GM21447 (cell line): Measurements from ENCODE around the gene ZFPM1.
A peak's percentile ranks its signal among the peaks of the same experiment; 100 is the strongest.

Experiments used
- ATAC-seq: cut with Tn5 transposase; IDR thresholded peaks from one replicate; pipeline ENCODE4 v1.9.1; 2021; ENCODE audit not compliant: unreplicated experiment

Gene ZFPM1

DNA sequence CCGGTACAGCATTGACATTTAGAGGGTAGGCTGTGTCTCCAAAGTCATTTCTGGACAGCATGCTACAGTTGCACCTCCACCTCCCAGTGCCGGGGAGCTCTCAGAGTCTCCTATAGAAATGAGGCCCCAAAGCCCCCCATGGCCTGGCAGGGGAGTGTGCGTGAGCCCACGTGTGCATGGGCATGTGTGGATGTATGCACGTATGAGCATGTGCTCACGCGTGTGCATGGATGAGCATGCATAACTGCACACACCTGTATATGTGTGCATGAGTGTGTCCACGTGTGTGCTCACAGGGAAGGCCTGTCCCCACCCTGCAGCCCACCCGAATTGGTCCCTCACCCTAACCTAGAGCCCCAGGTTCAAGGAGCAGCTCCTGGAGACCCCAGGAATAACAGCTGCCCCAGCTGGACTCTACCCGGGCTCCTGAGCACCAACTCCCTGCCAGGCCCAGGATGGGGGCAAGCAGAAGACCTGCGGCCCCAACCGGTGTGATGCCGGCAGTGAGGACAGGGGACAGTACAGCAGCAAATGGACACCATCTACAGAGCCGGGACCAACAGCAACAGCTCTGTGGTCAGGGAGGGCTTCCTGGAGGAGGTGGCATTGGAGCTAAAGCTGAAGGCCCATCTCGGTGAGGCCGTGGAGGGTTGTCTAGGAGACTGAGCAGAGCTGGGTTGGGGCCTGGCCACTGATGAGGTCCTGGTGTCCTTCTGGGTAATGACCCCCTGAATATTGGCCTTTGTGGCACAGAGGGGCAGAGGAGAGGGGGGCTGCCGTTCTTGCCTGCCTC, 35.2 kb upstream of the ZFPM1 start:
- ATAC-seq: no peak

DNA sequence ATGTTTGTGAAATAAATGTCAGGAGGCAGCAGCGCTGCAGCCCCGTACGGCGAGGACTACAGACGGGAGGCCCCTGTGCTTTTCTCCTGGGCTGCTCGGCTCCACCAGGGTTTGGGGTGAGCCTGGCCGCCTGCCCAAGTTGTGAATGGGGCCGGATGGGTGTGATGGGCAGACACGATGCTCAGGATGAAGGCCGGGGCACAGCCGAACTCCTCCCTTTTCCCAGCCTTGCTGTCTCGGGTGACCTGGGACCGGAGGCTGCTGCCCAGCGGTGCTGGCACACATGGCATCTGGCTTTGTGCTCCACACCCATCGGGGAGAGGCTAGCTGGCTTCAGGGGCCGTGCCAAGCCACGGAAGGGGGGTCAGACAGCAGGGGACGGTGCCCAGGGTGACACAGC, 34.2 kb upstream of the ZFPM1 start:
- ATAC-seq: no peak

DNA sequence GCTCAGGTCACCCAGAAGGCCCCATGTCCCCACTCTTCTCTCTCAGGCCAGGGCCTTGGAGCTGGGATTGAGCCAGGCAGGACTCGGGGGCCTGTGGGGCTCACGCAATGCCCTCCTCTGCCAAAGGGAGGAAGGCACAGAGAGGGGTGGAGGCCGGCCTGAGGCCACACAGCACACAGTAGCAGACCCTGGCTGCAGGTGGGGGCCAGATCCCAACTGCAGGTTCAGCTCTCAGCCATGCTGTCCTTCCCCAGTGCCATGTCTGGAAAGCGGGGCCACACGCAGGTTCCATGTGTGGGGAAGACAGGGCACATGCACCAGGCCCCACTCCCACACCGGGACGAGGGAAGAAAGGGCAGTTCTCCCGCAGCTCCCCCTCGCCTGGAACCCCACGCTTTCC, 33.3 kb upstream of the ZFPM1 start:
- ATAC-seq: no peak

DNA sequence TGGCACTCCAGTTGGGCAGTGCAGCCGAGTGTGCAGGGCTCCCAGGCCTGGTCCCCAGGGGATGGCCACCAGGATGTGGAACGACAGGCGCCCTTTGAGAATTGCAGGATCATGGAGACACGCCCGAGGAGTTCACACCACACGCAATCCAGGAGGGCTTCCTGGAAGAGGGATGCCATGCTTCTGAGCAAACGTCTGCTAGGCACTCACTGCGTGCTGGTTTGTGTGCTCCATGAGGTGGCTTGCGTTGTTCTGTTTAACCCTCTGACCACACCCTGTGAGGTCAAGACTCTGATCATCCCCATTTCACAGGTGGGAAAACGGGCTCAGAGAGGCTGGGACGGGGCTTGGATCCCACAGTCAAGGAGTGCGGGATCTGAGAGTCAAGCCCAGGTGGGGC, 32.6 kb upstream of the ZFPM1 start:
- no peak for ATAC-seq

DNA sequence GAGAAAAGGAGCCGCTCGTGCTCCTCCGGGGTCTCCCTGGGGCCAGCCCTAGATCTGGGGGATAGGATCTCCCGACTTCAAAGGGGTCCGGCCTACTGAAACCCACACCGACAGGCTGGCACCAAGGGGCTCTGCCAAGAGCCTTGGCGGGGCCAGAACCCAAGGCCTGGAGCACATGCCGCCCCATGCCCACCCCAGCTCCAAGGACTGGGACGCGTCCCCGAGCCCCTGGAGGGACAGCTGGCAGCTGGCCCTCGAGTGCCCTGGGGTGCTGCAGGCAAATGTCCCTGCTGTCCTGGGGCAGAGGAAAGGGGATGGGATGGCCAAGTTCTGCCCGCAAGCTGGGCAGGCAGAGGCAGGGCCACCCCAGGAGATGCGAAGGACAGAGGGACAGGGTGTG, 31.8 kb upstream of the ZFPM1 start:
- ATAC-seq: no peak

DNA sequence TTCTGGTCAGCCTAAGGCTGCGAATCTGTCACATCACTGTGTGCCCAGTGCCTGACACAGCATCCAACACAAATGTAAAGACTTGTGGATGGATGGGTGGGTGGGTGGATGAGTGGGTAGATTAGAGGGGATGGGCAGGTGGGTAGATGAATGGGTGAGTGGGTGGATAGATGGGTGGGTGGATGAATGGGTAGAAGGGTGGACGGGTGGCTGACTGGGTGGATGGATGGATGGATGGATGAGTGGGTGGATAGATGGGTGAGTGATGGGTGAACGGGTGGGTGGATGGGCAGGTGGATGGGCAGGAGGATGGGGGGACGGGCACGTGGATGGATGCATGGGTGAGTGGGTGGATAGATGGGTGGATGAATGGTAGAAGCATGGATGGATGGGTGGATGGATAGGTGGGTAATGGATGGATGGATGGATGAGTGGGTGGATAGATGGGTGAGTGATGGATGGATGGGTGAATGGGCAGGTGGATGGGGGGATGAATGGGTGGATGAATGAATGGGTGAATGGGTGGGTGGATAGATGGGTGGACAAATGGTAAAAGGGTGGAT, 31.1 kb upstream of the ZFPM1 start:
- no peak for ATAC-seq

DNA sequence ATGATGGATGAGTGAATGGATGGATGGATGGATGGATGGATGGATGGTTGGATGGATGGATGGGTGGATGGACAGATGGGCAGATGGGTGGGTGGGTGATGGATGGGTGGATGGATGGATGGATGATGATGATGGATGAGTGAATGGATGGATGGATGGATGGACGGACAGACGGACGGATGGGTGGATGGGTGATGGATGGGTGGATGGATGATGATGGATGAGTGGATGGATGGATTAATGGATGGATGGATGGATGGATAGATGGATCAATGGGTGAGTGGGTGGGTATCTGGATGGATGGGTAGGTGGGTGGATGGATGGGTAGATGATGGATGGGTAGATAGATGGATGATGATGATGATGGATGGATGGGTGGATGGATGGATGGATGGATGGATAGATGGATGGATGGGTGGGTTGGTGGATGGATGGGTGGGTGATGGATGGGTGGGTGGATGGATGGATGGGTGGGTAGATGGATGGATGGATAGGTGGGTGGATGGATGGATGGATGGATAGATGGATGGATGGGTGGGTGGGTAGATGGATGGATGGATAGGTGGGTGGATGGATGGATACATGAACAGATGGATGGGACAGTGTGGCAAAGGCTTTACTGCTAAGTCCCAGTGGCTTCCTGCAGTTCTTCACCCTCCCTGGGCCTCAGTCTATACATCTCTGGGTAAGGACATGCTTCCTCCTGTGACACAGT, 30.2 kb upstream of the ZFPM1 start:
- no peak for ATAC-seq

DNA sequence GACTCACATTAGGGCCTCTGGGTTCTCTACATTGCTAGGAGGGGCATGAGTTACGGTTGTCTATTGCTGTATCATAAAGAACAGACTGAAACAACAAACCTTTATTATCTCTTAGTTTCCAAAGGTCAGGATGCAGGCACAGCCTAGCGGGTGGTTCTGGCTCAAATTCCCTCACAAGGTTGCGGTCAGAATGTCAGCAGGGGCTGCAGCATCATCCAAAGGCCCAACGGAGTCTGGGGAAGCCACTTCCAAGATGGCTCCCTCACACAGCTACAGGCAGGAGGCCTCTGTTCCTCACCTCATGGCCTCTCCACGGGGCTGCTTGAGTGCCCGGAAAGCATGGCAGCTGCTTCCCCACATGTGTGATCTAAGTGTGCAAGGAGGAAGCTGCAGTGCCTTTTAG, 29.6 kb upstream of the ZFPM1 start:
- ATAC-seq: no peak

DNA sequence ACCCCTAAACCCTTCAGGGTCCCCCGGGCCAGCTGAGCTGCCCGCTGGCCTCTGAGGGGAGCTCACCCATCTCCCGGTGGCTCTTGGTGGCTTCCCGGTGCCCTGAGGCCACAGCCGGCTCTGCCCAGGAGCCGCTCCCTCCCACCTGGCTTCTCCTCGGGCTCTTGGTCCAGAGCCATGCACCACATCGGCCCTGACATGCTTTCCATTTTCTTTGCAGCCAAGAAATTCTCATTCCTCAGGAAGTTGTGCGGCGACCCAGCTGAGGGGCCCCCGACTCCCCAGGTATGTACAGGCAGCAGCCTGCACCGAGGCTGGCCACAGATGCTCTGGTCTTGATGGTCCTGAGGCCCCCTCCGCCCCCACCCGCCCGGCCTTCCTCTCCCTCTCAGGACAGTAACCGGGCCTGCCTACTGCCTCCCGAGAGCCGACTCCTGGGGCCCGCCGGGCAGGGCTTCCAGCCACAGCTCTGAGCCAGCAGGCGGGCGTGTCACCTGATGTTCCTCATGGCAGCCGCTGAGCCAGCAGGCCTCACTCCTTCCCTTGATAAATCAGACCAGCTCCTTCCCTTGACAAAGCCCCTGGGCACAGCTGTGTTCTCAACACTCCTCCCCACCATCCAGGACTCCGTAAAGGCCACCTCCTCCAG, 28.4 kb upstream of the ZFPM1 start:
- no peak for ATAC-seq

DNA sequence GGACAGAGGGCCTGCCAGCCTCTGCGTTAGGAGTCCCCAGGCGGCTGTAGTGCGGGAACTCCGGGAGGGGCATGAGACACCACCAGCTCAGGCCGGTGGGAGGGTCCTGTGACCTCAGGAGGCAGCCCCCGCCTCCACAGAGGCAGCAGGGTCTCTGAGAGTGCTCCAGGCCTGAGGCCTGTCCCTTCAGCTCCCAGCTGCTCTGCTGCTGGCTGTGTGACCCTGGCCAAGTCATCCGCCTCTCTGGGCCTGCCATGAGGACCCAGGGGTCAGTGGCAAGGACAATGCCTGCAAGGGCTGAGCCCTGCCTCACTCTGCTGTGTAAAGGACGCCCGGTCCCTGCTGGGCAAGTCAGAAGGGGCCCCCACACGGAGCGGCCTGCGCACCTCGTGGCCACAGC, 27.1 kb upstream of the ZFPM1 start:
- no peak for ATAC-seq

DNA sequence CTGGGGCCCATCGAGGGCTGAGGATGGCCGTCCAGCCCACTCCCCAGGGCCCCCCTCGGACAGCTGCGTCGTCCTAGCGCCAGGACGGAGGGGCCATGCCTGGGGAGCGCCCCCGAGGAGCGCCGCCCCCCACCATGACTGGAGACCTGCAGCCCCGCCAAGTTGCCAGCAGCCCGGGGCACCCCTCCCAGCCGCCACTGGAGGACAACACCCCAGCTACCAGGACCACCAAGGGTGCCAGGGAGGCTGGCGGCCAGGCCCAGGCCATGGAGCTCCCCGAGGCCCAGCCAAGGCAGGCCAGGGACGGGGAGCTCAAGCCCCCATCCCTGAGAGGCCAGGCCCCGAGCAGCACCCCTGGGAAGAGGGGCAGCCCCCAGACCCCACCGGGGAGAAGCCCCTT, 25.7 kb upstream of the ZFPM1 start:
- ATAC-seq: no peak

DNA sequence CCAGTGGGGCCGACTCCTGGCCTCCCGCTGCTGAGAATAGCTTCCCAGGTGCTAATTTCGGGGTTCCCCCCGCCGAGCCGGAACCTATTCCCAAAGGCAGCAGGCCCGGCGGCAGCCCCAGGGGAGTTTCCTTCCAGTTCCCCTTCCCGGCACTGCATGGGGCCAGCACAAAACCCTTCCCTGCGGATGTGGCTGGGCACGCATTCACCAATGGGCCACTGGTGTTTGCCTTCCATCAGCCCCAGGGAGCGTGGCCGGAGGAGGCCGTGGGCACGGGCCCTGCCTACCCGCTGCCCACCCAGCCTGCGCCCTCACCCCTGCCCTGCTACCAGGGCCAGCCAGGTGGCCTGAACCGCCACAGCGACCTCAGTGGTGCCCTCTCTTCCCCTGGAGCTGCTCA, 24.9 kb upstream of the ZFPM1 start:
- ATAC-seq: no peak

DNA sequence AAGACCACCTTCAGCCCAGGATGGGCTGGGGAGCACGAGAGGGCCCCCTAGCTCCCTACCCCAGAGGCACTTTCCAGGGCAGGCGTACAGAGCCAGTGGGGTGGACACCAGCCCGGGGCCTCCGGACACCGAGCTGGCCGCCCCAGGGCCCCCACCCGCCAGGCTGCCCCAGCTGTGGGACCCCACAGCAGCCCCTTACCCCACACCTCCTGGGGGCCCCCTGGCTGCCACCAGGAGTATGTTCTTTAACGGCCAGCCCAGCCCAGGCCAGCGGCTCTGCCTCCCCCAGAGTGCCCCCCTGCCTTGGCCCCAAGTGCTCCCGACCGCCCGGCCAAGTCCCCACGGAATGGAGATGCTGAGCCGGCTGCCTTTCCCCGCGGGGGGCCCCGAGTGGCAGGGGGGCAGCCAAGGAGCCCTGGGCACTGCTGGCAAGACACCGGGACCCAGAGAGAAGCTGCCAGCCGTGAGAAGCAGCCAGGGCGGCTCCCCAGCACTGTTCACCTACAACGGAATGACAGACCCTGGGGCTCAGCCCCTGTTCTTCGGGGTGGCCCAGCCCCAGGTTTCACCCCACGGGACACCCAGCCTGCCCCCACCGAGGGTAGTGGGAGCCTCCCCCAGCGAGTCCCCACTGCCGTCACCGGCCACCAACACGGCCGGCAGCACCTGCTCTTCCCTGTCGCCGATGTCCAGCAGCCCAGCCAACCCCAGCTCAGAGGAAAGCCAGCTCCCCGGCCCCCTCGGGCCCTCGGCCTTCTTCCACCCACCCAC, 24.3 kb upstream of the ZFPM1 start:
- no peak for ATAC-seq

DNA sequence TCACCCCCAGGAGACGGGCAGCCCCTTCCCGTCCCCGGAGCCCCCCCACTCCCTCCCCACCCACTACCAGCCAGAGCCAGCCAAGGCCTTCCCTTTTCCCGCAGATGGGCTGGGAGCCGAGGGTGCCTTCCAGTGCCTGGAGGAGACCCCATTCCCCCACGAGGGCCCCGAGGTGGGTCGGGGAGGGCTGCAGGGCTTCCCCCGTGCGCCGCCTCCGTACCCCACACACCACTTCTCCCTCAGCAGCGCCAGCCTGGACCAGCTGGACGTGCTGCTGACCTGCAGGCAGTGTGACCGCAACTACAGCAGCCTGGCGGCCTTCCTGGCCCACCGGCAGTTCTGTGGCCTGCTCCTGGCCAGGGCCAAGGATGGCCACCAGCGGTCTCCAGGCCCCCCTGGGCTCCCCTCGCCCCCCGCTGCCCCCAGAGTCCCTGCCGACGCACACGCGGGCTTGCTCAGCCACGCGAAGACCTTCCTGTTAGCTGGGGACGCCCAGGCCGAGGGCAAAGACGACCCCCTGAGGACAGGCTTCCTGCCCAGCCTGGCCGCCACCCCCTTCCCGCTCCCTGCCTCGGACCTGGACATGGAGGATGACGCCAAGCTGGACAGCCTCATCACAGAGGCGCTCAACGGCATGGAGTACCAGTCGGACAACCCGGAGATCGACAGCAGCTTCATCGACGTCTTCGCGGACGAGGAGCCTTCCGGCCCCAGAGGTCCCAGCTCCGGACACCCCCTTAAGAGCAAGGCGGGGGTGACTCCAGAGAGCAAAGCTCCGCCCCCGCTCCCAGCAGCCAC, 23.5 kb upstream of the ZFPM1 start:
- no peak for ATAC-seq

DNA sequence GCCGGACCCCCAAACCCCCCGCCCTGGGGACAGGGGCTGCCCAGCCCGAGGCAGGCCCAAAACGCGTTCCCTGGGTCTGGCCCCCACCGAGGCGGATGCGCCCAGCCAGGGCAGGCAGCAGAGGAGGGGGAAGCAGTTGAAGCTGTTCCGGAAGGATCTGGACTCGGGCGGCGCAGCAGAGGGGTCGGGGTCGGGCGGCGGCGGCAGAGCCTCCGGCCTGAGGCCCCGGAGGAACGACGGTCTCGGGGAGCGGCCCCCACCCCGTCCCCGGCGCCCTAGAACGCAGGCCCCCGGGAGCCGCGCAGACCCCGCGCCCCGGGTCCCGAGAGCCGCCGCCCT, 22.9 kb upstream of the ZFPM1 start:
- ATAC-seq: peak; percentile 14

DNA sequence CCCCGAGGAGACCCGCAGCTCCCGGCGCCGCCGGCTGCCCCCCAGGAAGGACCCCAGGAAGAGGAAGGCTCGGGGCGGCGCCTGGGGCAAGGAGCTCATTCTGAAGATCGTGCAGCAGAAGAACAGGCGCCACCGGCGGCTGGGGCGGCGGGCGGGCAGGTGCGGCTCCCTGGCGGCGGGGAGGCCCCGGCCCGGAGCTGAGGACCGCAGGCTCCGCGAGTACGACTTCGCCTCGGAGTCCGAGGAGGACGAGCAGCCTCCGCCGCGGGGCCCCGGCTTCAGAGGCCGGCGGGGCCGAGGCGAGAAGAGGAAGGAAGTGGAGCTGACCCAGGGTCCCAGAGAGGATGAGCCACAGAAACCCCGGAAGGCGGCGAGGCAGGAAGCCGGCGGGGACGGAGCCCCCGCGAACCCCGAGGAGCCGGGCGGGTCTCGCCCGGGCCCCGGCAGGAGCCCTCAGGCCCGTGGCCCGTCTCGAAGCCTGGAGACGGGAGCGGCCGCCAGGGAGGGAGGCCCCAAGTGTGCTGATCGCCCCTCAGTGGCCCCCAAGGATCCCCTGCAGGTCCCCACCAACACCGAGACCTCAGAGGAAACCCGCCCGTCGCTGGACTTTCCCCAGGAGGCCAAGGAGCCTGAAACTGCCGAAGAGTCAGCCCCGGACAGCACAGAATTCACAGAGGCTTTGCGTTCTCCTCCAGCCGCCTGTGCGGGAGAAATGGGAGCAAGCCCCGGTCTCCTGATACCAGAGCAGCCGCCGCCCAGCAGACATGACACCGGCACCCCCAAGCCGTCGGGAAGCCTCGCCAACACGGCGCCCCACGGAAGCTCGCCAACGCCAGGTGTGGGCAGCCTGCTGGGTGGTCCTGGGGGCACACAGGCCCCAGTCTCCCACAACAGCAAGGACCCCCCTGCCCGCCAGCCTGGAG, 22.3 kb upstream of the ZFPM1 start:
- peak; percentile 61 for ATAC-seq

DNA sequence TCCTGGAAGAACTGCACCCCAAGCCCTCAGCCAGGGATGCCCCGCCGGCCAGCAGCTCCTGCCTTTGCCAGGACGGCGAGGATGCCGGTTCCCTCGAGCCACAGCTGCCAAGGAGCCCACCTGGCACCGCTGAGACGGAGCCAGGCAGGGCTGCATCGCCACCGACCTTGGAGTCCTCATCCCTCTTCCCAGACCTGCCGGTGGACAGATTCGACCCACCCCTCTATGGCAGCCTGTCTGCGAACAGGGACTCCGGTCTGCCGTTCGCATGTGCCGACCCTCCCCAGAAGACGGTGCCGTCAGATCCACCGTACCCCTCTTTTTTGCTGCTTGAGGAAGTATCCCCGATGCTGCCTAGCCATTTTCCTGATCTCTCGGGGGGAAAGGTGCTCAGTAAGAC, 21.4 kb upstream of the ZFPM1 start:
- ATAC-seq: no peak

DNA sequence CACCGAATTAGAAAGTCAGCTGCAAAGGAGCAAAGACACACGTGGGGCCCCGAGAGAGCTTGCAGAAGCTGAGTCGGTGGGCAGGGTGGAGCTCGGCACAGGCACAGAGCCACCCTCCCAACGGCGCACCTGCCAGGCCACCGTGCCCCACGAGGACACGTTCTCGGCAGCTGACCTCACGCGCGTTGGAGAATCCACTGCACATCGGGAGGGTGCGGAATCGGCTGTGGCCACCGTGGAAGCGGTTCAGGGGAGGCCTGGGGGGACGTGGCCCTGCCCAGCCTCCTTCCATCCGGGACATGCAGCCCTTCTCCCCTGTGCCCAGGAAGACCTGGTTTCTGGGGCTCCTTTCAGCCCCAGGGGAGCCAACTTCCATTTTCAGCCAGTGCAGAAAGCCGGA, 20.9 kb upstream of the ZFPM1 start:
- no peak for ATAC-seq

DNA sequence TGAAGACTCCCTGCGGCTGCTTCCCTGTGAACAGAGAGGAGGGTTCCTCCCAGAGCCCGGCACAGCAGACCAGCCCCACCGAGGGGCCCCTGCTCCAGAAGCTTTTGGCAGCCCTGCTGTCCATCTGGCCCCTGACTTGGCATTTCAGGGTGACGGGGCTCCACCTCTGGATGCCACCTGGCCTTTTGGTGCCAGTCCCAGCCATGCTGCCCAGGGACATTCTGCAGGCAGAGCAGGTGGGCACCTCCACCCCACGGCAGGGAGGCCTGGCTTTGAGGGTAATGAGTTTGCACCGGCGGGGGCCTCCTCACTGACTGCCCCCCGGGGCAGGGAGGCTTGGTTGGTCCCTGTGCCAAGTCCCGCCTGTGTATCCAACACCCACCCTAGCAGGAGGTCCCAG, 20.3 kb upstream of the ZFPM1 start:
- ATAC-seq: no peak
